Measurements from ENCODE around the gene GRAMD2B. TPM values are rescaled to one million over a fixed set of nuclear protein-coding genes. Genes with fewer than 3 reads are reported as not detected.

Gene GRAMD2B
- total RNA-seq, 4 donors from 2014 or later: 43.9 to 85.0 (median 52.3) TPM

DNA sequence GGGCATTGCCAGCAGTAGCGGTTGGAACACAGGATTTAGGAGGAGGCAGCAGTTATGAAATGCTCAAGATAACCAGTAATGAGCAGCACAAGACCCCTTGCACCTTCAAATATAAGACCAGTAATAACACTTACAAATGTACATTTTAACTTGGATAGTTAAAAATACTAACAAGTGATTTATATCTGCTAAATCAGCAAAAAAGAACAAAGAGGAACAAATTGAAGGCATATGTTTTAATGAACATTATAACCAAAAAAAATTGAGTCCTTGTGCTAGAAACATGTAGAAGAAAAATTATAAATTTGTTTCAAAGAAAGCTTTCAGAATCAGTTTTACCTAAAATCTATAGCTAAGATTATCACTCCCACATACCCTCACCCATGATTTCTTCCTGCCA, 119.8 kb downstream of the GRAMD2B start:
- WGBS: 81% methylated on average over 1 of the region's 1 CpG

GRCh38 chr5:126543660-126544059, 120.5 kb downstream of the GRAMD2B start:
- no peak overlapping the region for H3K4me3 ChIP-seq
- H3K27ac ChIP-seq: no peak overlapping the region
- H3K27me3 ChIP-seq: no peaks in the 10 kb centered on the region
- no peak for TF ChIP-seq POLR2A (IDR thresholded peaks at IDR 0.05)
- no peak for TF ChIP-seq EP300 (IDR thresholded peaks at IDR 0.05)
- TF ChIP-seq, protein P1, sequence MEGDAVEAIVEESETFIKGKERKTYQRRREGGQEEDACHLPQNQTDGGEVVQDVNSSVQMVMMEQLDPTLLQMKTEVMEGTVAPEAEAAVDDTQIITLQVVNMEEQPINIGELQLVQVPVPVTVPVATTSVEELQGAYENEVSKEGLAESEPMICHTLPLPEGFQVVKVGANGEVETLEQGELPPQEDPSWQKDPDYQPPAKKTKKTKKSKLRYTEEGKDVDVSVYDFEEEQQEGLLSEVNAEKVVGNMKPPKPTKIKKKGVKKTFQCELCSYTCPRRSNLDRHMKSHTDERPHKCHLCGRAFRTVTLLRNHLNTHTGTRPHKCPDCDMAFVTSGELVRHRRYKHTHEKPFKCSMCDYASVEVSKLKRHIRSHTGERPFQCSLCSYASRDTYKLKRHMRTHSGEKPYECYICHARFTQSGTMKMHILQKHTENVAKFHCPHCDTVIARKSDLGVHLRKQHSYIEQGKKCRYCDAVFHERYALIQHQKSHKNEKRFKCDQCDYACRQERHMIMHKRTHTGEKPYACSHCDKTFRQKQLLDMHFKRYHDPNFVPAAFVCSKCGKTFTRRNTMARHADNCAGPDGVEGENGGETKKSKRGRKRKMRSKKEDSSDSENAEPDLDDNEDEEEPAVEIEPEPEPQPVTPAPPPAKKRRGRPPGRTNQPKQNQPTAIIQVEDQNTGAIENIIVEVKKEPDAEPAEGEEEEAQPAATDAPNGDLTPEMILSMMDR (IDR thresholded peaks at IDR 0.05): no peak
- no peak for TF ChIP-seq POLR2AphosphoS5 (IDR thresholded peaks at IDR 0.05)
- WGBS: 97% methylated on average over 2 of the region's 2 CpGs
- no peak for DNase-seq (ENCODE audit: low spot score in 2 of 2)
- H3K36me3 ChIP-seq: peaks cover 43% of the 10 kb centered on the region
- H3K9me3 ChIP-seq: no peaks in the 10 kb centered on the region
- peaks cover 5% of the 10 kb centered on the region for H3K4me1 ChIP-seq

More for the DNA sequence above, 119.8 kb downstream of the GRAMD2B start:
- Histone ChIP-seq H3K4me3 (no peak overlapping the region), H3K4me1 (peaks cover 5% of the 10 kb centered on the region), H3K9me3 (no peaks in the 10 kb centered on the region), H3K27ac (no peak overlapping the region), H3K27me3 (no peaks in the 10 kb centered on the region), H3K36me3 (peaks cover 37% of the 10 kb centered on the region)
- TF ChIP-seq, protein P1 (IDR thresholded peaks at IDR 0.05): no peak
- TF ChIP-seq POLR2AphosphoS5 (IDR thresholded peaks at IDR 0.05) (no peak), POLR2A (IDR thresholded peaks at IDR 0.05) (no peak), EP300 (IDR thresholded peaks at IDR 0.05) (no peak)
- no peak for DNase-seq (ENCODE audit: low spot score in 2 of 2)

Other genes with a start within 250 kb of the GRAMD2B start
- 10 to 100 TPM; 28.5 to 71.2 (median 43.5) TPM for gene ALDH7A1, start 171.8 kb downstream of the GRAMD2B start, total RNA-seq
- 10 to 100 TPM; 21.8 to 55.2 (median 30.2) TPM for gene PHAX, start 177.5 kb downstream of the GRAMD2B start, total RNA-seq

All from suprapubic skin (tissue), 4 donors.